ENCODE measurements around the gene MORN1.

The MORN1 gene

DNA sequence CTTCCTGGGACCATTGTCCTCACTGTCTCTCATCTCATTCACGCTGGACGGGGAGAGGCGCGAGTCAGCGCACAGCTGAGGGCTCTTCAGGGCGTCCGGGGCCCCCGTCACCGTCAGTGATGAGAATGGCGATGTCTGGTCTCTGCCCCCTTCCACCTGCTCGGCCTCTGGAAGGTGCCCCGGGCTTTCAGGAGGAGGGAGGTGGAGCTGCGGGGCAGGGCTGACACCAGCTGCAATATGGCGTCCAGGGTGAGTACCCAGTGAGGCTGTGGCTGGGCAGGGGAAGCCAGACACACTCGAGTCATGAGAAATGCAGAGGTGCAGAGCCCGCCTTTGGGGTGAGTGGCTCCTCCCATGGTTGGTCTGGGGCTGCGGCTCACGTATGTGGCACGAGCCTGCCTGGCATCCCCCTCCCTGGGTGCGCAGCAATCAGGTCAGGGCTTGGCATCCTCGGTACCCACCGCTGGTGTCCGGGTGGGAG lies 15.1 kb downstream of the MORN1 start:
- Histone ChIP-seq H3K4me3 (ENCODE audit: insufficient read depth, low read depth, low read length, poor library complexity, severe bottlenecking) (no peak overlapping the region), H3K4me1 (ENCODE audit: control insufficient read depth, insufficient read depth, low read length, poor library complexity, severe bottlenecking) (no peaks in the 10 kb centered on the region), H3K27me3 (replicated peaks; ENCODE audit: control insufficient read depth, insufficient read depth, low read length, poor library complexity, severe bottlenecking) (no peaks in the 10 kb centered on the region), H3K9me3 (ENCODE audit: control insufficient read depth, low read length) (no peaks in the 10 kb centered on the region), H3K36me3 (ENCODE audit: control insufficient read depth, insufficient read depth, low read length) (no peaks in the 10 kb centered on the region), H3K27ac (ENCODE audit: insufficient read depth, low read length, poor library complexity, severe bottlenecking) (no peak overlapping the region)
- no peak for DNase-seq

DNA sequence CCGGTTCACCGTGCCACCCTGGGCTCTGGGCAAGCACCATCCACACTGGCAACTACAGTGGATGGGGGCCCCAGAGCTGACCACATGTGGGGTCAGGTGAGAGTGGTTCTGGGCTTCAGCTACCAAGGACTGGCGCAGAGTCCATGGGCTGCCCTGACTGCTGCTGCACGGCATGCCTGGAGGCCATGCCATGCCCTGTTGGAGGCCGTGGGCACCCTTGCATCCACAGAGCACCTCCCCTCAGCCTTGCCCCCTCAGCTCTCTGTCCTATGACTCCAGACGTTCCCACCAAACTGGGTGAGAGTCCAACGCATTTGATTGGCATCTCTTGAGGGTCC lies 15.5 kb downstream of the MORN1 start:
- no peak overlapping the region for H3K27ac ChIP-seq (ENCODE audit: insufficient read depth, low read length, poor library complexity, severe bottlenecking)
- no peak for DNase-seq
- no peaks in the 10 kb centered on the region for H3K36me3 ChIP-seq (ENCODE audit: control insufficient read depth, insufficient read depth, low read length)
- H3K27me3 ChIP-seq (replicated peaks; ENCODE audit: control insufficient read depth, insufficient read depth, low read length, poor library complexity, severe bottlenecking), result no peaks in the 10 kb centered on the region
- no peaks in the 10 kb centered on the region for H3K9me3 ChIP-seq (ENCODE audit: control insufficient read depth, low read length)
- no peaks in the 10 kb centered on the region for H3K4me1 ChIP-seq (ENCODE audit: control insufficient read depth, insufficient read depth, low read length, poor library complexity, severe bottlenecking)
- no peak overlapping the region for H3K4me3 ChIP-seq (ENCODE audit: insufficient read depth, low read depth, low read length, poor library complexity, severe bottlenecking)

DNA sequence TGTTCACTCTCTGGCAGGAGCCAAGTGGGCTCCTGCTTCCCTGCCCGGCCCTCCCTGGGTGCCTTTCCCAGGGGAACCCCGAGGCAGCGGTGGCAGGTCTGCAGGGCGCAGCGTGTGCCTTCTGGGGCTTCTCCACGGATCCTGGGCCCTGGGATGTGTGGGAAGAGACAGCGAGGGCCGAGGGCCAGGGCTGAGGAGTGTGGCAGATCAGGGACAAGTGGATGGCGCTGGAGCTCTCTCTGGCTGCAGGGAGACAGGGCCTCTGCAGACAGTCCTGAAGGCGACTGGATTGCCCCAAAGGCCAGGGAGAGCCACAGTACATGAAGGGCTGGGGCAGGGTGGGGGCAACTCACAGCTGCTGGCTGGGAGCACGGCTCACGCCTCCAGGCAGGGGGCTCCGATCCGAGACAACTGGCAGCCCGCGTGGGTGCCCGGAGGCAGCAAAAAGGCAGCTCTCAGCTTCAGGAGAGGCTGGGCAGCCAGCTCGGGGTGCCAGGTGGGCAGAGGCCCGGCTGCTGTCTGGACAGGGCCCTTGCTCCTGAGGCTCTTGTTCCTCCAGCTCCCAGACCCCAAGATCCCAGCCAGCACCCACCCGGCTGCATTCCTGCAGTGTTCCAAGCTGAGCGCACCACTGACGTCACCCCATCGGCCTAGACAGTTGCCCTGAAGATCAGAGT lies 16.0 kb downstream of the MORN1 start:
- Histone ChIP-seq H3K36me3 (ENCODE audit: control insufficient read depth, insufficient read depth, low read length) (no peaks in the 10 kb centered on the region), H3K27ac (ENCODE audit: insufficient read depth, low read length, poor library complexity, severe bottlenecking) (no peak overlapping the region), H3K27me3 (replicated peaks; ENCODE audit: control insufficient read depth, insufficient read depth, low read length, poor library complexity, severe bottlenecking) (no peaks in the 10 kb centered on the region), H3K4me3 (ENCODE audit: insufficient read depth, low read depth, low read length, poor library complexity, severe bottlenecking) (no peak overlapping the region), H3K4me1 (ENCODE audit: control insufficient read depth, insufficient read depth, low read length, poor library complexity, severe bottlenecking) (no peaks in the 10 kb centered on the region), H3K9me3 (ENCODE audit: control insufficient read depth, low read length) (no peaks in the 10 kb centered on the region)
- no peak for DNase-seq

DNA sequence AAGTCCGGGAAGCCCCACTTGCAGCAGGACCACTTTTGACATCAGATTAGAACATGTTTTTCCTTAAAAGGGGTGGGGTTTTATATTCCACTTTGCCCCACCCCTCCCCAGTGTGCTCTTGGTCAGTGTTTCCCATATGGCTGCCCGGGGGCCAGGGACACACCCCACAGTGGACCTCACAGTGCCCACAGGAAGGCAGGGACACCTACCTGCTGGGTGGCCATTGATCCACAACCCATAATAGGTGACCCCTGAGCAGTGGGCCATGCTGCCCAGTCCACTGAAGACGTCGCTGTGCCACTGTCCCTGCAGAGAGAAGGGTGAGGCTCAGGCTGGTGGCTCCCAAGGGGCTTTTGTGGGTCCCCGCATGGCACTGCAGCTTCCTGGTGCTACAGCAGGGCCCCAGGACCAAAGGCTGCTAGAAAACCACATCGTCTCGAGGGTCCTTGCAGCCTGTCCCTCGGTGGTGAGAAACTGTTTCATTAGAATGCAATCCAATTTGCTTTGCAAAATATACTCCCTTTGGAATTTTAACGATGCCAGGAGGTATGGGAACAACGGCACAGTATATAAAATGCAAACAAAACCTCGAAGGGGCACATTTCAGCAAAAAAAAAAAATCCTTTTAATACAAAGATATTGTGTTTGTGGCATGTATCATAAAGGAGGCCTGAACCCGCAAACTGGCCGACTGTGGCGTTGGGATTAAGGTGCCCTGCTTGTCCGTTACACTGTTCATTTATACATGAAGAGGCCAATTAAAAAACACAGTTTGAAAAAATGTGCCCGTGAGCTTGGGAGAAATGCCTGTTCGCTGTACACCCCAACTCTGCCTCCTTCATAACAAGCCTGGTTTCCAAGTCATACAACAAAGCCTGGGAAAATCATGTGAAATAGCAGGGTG lies 16.9 kb downstream of the MORN1 start:
- no peak overlapping the region for H3K4me3 ChIP-seq (ENCODE audit: insufficient read depth, low read depth, low read length, poor library complexity, severe bottlenecking)
- H3K27ac ChIP-seq (ENCODE audit: insufficient read depth, low read length, poor library complexity, severe bottlenecking), result no peak overlapping the region
- H3K9me3 ChIP-seq (ENCODE audit: control insufficient read depth, low read length), result no peaks in the 10 kb centered on the region
- no peaks in the 10 kb centered on the region for H3K4me1 ChIP-seq (ENCODE audit: control insufficient read depth, insufficient read depth, low read length, poor library complexity, severe bottlenecking)
- H3K36me3 ChIP-seq (ENCODE audit: control insufficient read depth, insufficient read depth, low read length), result no peaks in the 10 kb centered on the region
- no peak for DNase-seq
- no peaks in the 10 kb centered on the region for H3K27me3 ChIP-seq (replicated peaks; ENCODE audit: control insufficient read depth, insufficient read depth, low read length, poor library complexity, severe bottlenecking)

- no peak overlapping the region for H3K4me3 ChIP-seq (ENCODE audit: insufficient read depth, low read depth, low read length, poor library complexity, severe bottlenecking)
- H3K36me3 ChIP-seq (ENCODE audit: control insufficient read depth, insufficient read depth, low read length), result no peaks in the 10 kb centered on the region
- H3K4me1 ChIP-seq (ENCODE audit: control insufficient read depth, insufficient read depth, low read length, poor library complexity, severe bottlenecking), result no peaks in the 10 kb centered on the region
- no peak overlapping the region for H3K27ac ChIP-seq (ENCODE audit: insufficient read depth, low read length, poor library complexity, severe bottlenecking)
- no peak for DNase-seq
- H3K27me3 ChIP-seq (replicated peaks; ENCODE audit: control insufficient read depth, insufficient read depth, low read length, poor library complexity, severe bottlenecking), result no peaks in the 10 kb centered on the region
- no peaks in the 10 kb centered on the region for H3K9me3 ChIP-seq (ENCODE audit: control insufficient read depth, low read length)
Measured at GRCh38 chr1:2373551-2374251, 17.7 kb downstream of the MORN1 start.

DNA sequence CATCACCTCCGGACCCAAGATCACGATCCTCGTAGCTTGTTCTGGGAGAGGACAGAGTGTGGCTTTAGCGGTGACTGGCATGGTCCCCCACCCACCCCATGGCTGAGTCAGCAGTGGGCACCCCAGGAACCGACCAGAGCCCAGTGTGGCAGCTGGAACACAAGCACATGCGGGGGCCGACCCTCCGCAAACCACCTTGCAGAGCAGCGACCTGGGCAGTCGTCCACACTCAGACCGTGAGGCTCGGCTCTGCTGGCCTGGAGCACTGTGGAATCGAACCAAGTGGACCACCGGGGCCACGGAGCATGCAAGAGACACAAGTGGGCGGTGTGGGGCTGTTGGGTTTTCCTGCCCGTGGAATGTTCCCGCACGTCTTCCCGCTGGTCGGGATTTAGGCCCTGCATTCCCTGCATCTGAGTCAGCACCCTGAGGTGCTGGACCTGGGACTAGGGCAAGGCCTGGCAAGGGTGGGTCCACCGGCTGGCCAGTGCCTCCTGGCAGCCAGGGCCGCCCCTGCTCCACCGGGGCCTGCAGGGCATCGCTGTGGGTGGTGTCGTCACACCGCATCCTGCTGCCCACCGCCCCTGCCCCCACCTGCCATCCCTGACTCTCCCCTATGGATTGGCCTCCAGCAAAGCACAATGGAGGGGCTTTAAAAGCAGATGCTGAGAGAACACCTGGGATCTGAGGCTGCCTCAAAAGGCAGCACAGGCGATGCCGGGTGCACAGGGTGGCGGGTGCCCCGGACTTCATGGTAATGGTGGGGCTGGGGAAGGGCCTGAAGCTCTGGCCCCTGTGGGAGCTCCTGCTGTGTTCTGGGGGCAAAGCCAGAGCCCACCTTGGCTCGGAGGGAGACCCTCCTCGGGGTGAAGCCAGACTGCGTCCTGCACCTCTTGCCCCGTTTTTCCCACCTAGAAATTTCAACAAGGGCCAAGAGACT lies 18.5 kb downstream of the MORN1 start:
- no peak for DNase-seq
- no peaks in the 10 kb centered on the region for H3K36me3 ChIP-seq (ENCODE audit: control insufficient read depth, insufficient read depth, low read length)
- H3K4me1 ChIP-seq (ENCODE audit: control insufficient read depth, insufficient read depth, low read length, poor library complexity, severe bottlenecking), result no peaks in the 10 kb centered on the region
- H3K27me3 ChIP-seq (replicated peaks; ENCODE audit: control insufficient read depth, insufficient read depth, low read length, poor library complexity, severe bottlenecking), result no peaks in the 10 kb centered on the region
- no peak overlapping the region for H3K27ac ChIP-seq (ENCODE audit: insufficient read depth, low read length, poor library complexity, severe bottlenecking)
- H3K4me3 ChIP-seq (ENCODE audit: insufficient read depth, low read depth, low read length, poor library complexity, severe bottlenecking), result no peak overlapping the region
- H3K9me3 ChIP-seq (ENCODE audit: control insufficient read depth, low read length), result no peaks in the 10 kb centered on the region

- no peaks in the 10 kb centered on the region for H3K27me3 ChIP-seq (replicated peaks; ENCODE audit: control insufficient read depth, insufficient read depth, low read length, poor library complexity, severe bottlenecking)
- H3K27ac ChIP-seq (ENCODE audit: insufficient read depth, low read length, poor library complexity, severe bottlenecking), result no peak overlapping the region
- H3K36me3 ChIP-seq (ENCODE audit: control insufficient read depth, insufficient read depth, low read length), result no peaks in the 10 kb centered on the region
- no peak for DNase-seq
- H3K9me3 ChIP-seq (ENCODE audit: control insufficient read depth, low read length), result no peaks in the 10 kb centered on the region
- H3K4me1 ChIP-seq (ENCODE audit: control insufficient read depth, insufficient read depth, low read length, poor library complexity, severe bottlenecking), result no peaks in the 10 kb centered on the region
- H3K4me3 ChIP-seq (ENCODE audit: insufficient read depth, low read depth, low read length, poor library complexity, severe bottlenecking), result no peak overlapping the region
Measured at GRCh38 chr1:2368053-2368744, 23.2 kb downstream of the MORN1 start.

- no peaks in the 10 kb centered on the region for H3K4me1 ChIP-seq (ENCODE audit: control insufficient read depth, insufficient read depth, low read length, poor library complexity, severe bottlenecking)
- no peak overlapping the region for H3K27ac ChIP-seq (ENCODE audit: insufficient read depth, low read length, poor library complexity, severe bottlenecking)
- no peak overlapping the region for H3K4me3 ChIP-seq (ENCODE audit: insufficient read depth, low read depth, low read length, poor library complexity, severe bottlenecking)
- no peaks in the 10 kb centered on the region for H3K9me3 ChIP-seq (ENCODE audit: control insufficient read depth, low read length)
- no peaks in the 10 kb centered on the region for H3K36me3 ChIP-seq (ENCODE audit: control insufficient read depth, insufficient read depth, low read length)
- DNase-seq, result no peak
- no peaks in the 10 kb centered on the region for H3K27me3 ChIP-seq (replicated peaks; ENCODE audit: control insufficient read depth, insufficient read depth, low read length, poor library complexity, severe bottlenecking)
Measured at GRCh38 chr1:2363847-2364513, 27.4 kb downstream of the MORN1 start.

Data from effector memory CD4-positive, alpha-beta T cell (primary cell).